Thyroid gland (tissue), 4 donors: ENCODE results near the gene CHST4. TPM values are rescaled to one million over a fixed set of nuclear protein-coding genes. Genes with fewer than 3 reads are reported as not detected.

Source experiments
- DNase-seq, 2 donors: peaks; one replicate each; pipeline ENCODE4 v3.0.0-alpha.2; 2019
- H3K27ac ChIP-seq, 3 donors: fragments of 200-600 bp; sonication (generic); 1 replicate in 2 of 3; 2 replicates in 1 of 3; pipeline ENCODE4 v1.5.1; 2016 to 2019; ENCODE audit warnings: mild to moderate bottlenecking in 1 of 3, moderate library complexity in 1 of 3
- H3K27me3 ChIP-seq: fragments of 200-600 bp; sonication (generic); one replicate; pipeline ENCODE4 v1.5.1; 2019
- H3K36me3 ChIP-seq, 2 donors: fragments of 200-600 bp; sonication (generic); one replicate each; pipeline ENCODE4 v1.5.1; 2016 to 2019
- H3K4me1 ChIP-seq, 2 donors: fragments of 200-600 bp; sonication (generic); one replicate each; pipeline ENCODE4 v1.5.1; 2017 to 2019
- H3K4me3 ChIP-seq, 3 donors: fragments of 200-600 bp; sonication (generic); replicated peaks in 1 of 3; 1 replicate in 2 of 3; 2 replicates in 1 of 3; pipeline ENCODE4 v1.5.1; 2016; ENCODE audit warnings: mild to moderate bottlenecking in 1 of 3
- H3K9me3 ChIP-seq: fragments of 200-600 bp; sonication (generic); one replicate; pipeline ENCODE4 v1.5.1; 2017
- POLR2A ChIP-seq, 2 donors: fragments of 450-650 bp; IDR thresholded peaks; one replicate each; pipeline ENCODE4 v1.6.1; 2017; ENCODE audit warnings: antibody characterized with exemption in 2 of 2, mild to moderate bottlenecking in 2 of 2, moderate library complexity in 1 of 2
- WGBS, 2 donors: methylation state at CpG; one replicate each; pipeline ENCODE4 v1.1.5; 2017; 5-methylcytosine and 5-hydroxymethylcytosine counted together
- intact Hi-C: fragments of 100-400 bp; cut with DNase I; formaldehyde crosslinking; loops from one replicate; pipeline ENCODE4 v1.15.1; 2023
- total RNA-seq, 4 donors: library from RNA; depleted of rRNA; stranded (reverse); fragments of >200 nt; gene quantifications; one replicate each; pipeline ENCODE4 v1.2.3, GENCODE V29; 2016
- TF ChIP-seq, protein P1 (sequence below), 6 experiments: fragments of 200-600 bp in 3 of 6; fragments of 450-650 bp in 3 of 6; sonication (generic) in 3 of 6; IDR thresholded peaks; one replicate each; pipeline ENCODE4 v1.5.1; 2016 to 2019; ENCODE audit warnings: antibody characterized with exemption in 6 of 6, mild to moderate bottlenecking in 2 of 6, inconsistent platforms in 1 of 6, moderate library complexity in 1 of 6

CHST4 gene
- total RNA-seq, 4 donors from 2014 or later = not detected

DNA sequence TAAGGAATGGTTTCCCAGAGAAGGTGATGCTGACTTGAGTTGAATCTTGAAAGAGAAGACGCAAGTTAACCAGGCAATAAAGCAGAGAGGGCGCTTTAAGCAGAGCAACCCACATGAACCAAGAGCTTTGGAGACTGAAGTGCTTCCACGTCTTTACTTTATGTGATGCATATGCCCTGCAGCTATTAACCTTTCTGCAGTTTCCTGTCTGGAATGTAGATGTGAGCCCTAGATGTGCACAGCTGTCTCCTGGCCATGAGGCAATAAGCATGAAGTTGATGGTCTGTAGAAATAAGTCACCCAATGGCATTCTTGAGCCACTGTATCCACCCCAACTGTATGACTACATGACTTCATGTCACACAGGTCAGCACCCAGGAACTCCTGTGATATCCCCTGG lies 5.7 kb upstream of the CHST4 start:
- 76 to 89% methylated on average over 3 of the region's 3 CpGs for WGBS, 2 donors
- H3K36me3 ChIP-seq = no peaks in the 10 kb centered on the region
- no peaks in the 10 kb centered on the region for H3K27me3 ChIP-seq
- H3K4me1 ChIP-seq = no peaks in the 10 kb centered on the region
- intact Hi-C loops = no loop called here
- H3K9me3 ChIP-seq = no peaks in the 10 kb centered on the region
- TF ChIP-seq POLR2A (IDR thresholded peaks at IDR 0.05) = no peak
- TF ChIP-seq, protein P1, sequence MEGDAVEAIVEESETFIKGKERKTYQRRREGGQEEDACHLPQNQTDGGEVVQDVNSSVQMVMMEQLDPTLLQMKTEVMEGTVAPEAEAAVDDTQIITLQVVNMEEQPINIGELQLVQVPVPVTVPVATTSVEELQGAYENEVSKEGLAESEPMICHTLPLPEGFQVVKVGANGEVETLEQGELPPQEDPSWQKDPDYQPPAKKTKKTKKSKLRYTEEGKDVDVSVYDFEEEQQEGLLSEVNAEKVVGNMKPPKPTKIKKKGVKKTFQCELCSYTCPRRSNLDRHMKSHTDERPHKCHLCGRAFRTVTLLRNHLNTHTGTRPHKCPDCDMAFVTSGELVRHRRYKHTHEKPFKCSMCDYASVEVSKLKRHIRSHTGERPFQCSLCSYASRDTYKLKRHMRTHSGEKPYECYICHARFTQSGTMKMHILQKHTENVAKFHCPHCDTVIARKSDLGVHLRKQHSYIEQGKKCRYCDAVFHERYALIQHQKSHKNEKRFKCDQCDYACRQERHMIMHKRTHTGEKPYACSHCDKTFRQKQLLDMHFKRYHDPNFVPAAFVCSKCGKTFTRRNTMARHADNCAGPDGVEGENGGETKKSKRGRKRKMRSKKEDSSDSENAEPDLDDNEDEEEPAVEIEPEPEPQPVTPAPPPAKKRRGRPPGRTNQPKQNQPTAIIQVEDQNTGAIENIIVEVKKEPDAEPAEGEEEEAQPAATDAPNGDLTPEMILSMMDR (IDR thresholded peaks at IDR 0.05) = no peak
- no peak overlapping the region for H3K27ac ChIP-seq
- no peak overlapping the region for H3K4me3 ChIP-seq
- no peak for DNase-seq

DNA sequence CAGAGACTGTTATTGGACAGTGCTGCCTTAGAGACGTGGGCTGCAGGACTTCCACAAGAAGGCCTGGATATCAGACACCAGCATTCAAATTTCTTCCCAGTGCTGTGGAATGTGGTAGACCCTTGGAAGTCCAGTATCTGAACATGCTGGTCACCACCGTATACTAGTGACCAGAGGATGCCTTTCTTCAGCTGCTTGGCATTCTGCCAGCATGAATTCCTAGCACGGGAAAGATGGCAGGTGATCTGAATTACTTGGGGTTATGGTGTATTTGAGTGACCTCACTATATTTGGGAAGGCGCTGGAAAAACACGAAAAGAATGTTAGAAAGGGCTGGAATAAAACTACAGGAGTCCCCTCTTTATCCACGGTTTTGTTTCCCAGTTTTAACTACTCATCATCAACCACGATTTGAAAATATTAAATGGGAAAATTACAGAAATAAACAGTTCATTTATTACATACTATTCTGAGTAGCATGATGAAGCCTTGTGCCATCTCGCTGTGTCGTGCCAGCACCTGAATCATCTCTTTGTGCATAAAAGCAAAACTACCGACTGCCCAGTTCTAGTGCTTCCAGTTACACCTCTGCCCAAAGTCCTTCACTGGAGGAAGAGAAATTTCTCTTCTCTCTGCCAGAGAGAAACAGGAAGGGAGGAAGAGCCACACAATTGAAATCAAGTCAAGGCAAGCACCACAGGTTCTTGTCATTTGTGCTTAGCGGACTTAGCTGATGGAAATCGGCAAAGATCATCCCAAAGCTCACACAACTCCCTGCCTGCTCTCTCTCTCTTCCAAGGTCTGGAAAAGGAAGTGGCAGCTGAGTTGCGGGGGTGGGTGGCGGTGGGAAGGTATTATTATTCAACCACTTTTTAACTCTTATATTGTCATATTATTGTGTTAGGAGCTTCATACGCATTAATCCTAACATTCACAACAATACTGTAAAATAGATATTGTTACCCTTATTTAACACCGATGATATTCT lies 1.4 kb upstream of the CHST4 start:
- H3K36me3 ChIP-seq = no peaks in the 10 kb centered on the region
- no peaks in the 10 kb centered on the region for H3K4me1 ChIP-seq
- no peak overlapping the region for H3K27ac ChIP-seq
- no peaks in the 10 kb centered on the region for H3K9me3 ChIP-seq
- TF ChIP-seq, protein P1 (IDR thresholded peaks at IDR 0.05) = no peak
- no peak for TF ChIP-seq POLR2A (IDR thresholded peaks at IDR 0.05)
- intact Hi-C loops = no loop called here
- no peak for DNase-seq
- WGBS, 2 donors = 67 to 73% methylated on average over 16 of the region's 16 CpGs
- H3K4me3 ChIP-seq = no peak overlapping the region
- no peaks in the 10 kb centered on the region for H3K27me3 ChIP-seq

DNA sequence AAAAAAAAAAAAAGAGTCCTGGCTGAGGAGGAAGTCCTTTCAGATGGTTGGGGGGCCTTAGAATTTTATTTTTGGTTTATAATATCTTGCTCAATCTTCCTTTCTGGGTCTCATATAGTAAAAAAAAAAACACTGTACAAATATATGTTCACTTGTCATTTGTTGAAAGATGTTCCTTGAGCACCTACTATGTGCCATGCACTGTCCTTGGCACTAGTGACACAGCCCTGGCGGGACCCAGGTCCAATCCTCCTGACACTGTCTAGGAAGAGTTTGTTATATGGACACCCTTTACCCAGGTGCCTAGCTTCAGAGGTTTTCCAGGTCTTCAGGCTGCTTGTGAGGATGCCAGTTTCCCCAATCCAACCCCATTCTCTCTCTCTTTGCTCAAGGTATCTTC lies 2.0 kb downstream of the CHST4 start:
- Histone ChIP-seq H3K27me3 (no peaks in the 10 kb centered on the region), H3K9me3 (no peaks in the 10 kb centered on the region), H3K4me3 (no peak overlapping the region), H3K4me1 (no peaks in the 10 kb centered on the region), H3K27ac (no peak overlapping the region), H3K36me3 (no peaks in the 10 kb centered on the region)
- 94 to 96% methylated on average over 1 of the region's 1 CpG for WGBS, 2 donors
- intact Hi-C loops = no loop called here
- DNase-seq = no peak
- TF ChIP-seq, protein P1 (IDR thresholded peaks at IDR 0.05) = no peak
- TF ChIP-seq POLR2A (IDR thresholded peaks at IDR 0.05) = no peak

DNA sequence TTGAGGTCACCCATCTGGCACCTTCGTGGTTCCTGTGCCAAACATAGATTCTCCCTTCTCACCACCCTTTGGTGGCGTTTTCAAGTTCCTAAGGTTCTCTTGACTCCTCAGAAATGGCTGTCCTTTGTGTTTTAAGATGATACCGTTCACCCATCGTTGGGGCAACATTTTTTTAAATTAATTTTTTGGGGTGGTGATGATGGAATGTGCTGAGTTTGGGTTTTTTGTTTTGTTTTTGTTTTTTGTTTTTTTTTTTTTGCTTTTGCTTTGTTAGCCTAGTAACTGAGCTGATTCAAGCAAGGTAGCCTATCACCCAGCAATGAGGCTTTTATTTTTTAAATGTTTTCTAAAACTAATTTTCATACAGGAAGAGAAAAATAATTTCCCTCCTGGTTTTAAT lies 2.6 kb downstream of the CHST4 start:
- WGBS, 2 donors = 81 to 90% methylated on average over 4 of the region's 4 CpGs
- Histone ChIP-seq H3K9me3 (no peaks in the 10 kb centered on the region), H3K4me1 (no peaks in the 10 kb centered on the region), H3K27me3 (no peaks in the 10 kb centered on the region), H3K4me3 (no peak overlapping the region), H3K27ac (no peak overlapping the region), H3K36me3 (no peaks in the 10 kb centered on the region)
- TF ChIP-seq, protein P1 (IDR thresholded peaks at IDR 0.05) = no peak
- TF ChIP-seq POLR2A (IDR thresholded peaks at IDR 0.05) = no peak
- DNase-seq = no peak
- intact Hi-C loops = no loop called here

DNA sequence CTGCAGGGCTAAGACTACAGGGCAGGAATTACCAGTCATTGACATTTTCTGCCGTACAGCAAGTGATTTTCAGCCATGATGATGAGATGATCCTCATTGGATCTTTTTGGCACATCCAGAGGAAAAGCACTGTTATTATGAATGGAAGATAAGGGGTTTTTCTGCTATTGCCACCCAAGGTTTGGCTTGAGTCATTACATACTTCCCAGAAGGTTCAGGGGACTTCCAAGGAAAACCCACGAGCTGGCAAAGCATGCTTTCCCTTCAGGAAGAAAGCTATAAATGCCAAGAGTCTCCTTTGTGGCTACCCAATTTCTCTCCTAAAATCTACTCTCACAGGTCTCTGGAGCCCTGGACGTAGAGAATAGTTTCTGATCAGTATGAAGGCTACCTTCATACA lies 6.1 kb downstream of the CHST4 start:
- no peak overlapping the region for H3K4me3 ChIP-seq
- intact Hi-C loops = no loop called here
- H3K4me1 ChIP-seq = no peaks in the 10 kb centered on the region
- 75 to 98% methylated on average over 3 of the region's 3 CpGs for WGBS, 2 donors
- DNase-seq = no peak
- TF ChIP-seq, protein P1 (IDR thresholded peaks at IDR 0.05) = no peak
- no peak for TF ChIP-seq POLR2A (IDR thresholded peaks at IDR 0.05)
- H3K27ac ChIP-seq = no peak overlapping the region
- no peaks in the 10 kb centered on the region for H3K27me3 ChIP-seq
- H3K36me3 ChIP-seq = no peaks in the 10 kb centered on the region
- H3K9me3 ChIP-seq = no peaks in the 10 kb centered on the region
